NOMO-1 treated with dmso at 0.1 percent for 144 hours (cell line): Measurements from ENCODE around the gene NVL.
"Not testable (repeated sequence)": the region's sequence is repeated elsewhere in the genome, so short reads cannot be mapped to it uniquely, and the experiment has no call there.

Source experiments
- DNase-seq: peaks from one replicate; lab custom pipeline; 2025; ENCODE audit not compliant: unreplicated experiment; lab: John Stamatoyannopoulos, UW

NVL gene

DNA sequence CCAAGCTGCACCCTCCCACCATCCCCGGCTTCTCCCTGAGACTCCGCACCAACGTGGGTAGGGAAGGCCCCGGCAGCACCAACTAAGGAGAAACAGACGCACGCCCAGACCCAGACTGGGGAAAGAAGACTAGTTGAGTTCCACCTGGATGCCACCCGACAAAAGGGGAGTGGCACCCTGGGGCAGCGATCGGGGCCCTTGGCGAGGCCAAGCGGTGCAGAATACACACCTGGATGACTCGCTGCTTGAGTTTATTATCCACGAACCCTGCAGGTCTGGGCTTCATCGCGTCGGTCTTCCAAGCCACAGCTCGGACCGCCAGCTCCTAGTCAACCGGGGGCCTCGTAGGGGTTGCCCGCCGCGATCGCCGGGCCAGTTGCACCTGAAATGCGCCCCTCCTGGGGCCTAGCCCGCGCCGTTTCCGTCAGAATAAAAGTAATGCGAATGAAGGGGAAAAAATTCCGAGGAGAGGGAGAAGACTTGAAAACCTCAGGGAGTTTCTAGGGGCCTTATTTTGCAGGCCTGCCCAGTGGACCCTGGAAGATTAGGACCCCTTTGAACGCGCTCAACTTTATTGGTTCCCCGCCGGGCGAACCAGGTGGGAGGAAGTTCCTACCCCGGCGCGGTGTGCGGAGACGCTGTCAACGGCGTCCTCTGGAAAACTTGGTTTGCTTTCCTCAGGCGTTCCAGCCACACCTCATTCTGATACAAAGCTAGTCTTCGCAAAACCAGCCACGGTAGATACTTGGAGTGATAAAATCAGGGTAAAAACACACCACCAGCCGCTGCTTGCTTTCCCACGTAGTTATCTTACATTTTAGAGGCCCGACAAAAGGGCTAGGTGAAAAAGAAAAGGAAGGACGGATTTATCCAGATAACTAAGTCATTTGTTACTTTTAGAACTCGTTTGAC is at the start of gene NVL:
NVL (minus strand) TSS at position 331 of the 912 bp plus-strand sequence; CDS start at position 286, 45 bp downstream.
- DNase-seq = peak; percentile 87

DNA sequence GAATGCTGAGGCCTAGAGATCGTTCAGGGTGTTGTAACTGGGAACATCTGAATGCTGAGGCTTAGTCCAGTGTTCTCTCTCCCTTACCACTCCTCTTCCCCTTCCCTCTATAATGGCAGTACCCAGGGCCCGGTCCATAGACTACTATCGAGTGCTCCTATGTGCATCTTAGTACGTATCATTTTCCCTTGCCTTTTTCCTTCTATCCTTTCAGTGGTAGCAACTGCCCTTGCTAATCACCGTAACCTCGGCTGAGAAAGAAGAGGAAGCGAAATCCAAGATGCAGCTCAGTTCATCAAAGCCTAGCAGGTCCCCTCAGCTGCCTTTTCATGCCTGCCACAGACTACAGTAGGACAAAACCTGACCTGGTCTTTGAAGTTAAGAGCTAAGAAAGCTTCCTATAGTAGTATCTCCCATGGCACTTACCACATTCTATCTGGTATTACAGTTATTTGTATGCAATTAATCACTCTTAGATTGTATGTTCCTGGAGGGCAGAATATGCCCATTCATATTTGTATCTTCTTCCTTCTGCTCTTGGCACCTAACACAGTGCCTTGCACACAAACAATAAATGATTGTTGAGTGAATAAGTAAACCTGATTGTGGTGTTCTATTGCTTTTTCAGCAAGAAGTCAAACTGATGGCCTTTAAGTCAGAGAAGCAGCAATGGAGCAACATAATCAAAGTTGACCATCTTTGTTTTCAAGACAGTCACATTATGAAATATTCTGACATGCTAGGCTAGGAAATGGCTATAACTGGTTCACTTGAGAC is 49.1 kb upstream of the NVL start:
- DNase-seq = peak; percentile 47

DNA sequence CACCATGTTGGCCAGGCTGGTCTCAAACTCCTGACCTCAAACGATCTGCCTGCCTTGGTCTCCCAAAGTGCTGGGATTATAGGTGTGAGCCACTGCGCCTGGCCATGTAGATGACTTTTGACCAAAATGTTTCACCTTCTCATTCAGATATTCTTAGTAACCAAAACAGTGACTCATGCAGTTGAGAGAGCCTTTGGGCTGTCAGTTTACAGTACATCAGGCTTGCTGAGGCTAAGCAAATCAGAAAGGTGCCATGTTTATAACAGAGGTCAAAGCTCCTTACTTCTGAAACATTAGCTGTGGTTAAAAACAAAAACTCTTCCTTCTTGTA is 47.7 kb upstream of the NVL start:
- no peak for DNase-seq

DNA sequence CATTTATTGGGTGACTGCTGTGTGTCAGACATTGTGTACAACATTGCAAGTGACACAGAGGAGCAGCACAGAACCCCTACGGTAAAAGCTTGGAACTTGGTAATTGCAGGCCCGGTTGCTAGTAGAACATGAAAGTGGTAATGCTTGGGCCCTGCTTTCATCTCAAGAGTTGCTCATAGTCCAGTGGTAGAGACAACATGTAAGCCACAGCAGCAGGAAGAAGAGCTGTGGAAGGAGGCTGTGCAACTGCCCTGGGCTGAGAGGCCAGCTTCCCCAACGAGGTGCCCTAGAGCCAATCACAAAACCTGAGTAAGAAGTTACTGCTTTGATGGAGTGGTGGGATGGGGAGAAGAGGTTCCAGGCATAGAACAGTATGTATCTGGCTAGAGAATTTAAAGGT is 45.1 kb upstream of the NVL start:
- no peak for DNase-seq

DNA sequence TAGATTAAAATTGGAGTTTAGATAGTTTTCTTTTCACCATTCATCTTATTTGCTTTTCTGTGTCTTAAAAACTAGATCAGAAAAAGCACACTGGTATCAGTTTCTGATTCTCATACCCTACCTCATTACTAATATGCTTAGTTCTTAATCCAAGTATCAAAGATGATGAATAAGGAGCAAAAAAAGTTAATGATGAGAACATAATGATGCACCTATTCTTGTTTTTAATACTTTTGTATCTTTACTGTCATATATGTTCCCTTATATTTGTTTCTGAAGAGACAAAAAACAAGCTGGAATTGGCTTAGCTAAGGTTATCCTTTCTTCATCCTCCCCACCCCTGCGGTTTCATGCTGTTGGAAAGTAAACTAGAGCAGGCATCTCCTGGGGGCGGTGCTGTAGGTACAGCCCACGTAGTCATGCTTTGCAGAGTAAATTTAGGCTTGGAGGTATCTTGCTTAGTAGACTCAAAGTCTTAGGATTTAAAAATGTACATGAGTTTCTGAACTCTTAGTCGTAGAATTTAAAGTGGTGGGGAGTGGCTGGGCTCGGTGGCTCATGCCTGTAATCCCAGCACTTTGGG is 43.1 kb upstream of the NVL start:
- DNase-seq = no peak

DNA sequence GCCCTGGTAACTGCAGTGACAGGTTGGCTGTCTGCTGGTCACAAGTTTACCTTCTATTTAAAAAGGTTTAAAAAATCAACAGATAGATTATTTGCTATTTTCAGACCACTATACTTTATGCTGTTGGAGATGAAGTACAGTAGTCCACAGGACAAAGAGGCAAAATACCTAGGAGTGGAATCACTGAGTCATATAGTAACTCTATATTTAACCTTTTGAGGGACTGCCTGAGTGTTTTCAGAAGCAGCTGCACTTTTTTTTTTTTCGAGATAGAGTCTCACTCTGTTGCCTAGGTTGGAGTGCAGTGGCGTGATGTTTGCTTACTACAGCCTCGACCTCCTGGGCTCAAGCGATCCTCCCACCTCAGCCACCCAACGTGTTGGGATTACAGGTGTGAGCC is 38.4 kb upstream of the NVL start:
- DNase-seq = no peak

DNA sequence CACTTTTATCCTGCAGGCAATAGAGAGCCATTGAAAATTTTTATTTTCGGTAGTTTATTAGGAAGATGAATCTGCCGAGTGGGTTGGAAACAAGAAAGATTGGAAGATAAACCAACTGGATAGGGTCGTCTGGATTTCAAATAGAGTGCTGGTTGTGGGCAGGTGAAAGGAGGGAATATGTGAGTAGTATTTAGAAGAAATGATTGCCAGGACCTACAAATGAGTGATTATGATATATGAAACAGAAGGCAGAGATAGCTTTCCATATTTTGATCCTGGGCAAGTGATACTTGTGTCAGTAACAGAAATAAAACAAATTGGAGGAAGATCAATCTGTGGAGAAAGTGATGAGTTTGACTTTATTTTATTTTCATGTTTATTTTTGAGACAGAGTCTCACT is 29.2 kb upstream of the NVL start:
- DNase-seq = no peak

DNA sequence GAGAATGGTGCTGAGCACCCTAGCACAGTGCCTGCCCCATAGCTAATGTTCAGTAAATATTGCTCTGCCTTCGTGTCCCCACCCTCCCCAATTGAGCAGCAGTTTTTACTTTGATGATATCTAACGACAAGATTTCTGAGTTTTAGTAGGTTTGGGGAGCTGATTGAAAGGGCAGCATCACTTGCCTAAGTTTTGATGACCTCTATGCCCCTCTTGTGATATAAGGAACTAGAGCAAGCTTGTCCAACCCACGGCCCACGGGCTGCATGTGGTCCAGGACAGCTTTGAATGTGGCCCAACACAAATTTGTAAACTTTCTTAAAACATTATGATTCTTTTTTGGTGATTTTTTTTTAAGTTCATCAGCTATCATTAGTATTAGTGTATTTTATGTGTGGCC is 28.3 kb upstream of the NVL start:
- no peak for DNase-seq

DNA sequence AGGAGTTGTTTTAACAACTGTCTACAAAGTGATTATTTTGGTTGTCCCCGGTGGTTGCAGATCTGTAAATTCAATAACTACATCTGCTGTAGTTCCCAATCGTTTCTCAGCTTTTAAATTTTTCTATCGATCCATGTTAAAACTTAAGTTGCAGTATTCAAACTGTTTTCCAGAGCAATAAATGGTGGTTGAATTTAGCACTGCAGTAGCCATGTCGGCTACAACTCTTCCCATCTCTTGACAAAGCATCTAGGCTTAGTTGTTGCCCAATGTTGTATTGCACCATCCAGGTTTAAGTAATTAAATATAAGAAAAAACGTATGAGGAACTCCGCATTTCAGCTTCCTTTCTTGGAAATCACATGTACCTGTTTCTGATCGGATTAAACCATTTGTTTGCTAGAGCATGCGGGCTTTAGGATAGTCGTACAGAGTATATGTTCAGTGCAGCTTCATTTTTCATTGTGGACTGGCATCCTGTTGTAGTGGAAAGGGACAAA is 27.7 kb upstream of the NVL start:
- peak; percentile 82 for DNase-seq

DNA sequence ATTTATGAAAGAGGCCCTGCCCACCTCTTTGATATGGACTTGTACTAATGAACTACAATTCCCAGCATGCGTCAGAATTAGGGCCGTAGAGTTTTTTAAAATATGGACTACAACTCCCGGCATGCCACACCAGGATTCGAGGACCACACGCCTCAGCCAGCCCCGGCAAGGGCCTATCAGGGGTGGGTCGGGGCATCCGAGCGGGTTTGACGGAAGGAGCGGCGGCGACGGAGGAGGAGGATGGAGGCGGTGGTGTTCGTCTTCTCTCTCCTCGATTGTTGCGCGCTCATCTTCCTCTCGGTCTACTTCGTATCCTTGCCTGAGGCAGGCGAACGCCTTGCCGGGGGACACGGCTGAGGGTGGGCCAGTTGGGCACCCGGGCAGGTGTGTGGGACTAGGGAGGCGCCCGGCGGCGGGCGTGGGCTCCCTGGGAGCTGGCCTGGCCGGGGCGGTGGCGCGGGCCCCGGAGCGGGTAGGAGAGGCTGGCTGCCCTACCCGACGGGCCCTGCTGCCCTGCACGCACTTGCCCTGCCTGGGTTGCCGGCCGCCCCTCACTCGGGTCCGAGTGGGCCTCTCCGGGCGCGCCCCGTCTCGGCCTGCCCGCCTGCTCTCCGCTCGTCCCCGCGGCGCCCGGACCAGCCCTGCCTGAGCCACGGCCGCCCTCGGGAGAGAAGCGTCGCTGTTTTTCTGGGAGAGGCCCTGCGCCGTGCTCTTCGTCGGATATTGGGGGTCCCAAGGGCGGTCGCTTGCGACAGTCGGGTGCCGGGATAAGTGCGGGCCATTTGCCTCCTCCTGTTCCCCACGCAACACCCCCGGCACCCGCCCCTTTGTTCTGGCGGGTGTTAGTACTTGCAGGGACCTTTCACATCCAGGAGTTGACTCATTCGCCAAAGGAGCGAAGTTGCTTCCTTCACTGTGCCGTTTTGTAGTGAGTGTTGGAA is 27.0 kb upstream of the NVL start, which contains the start of gene CNIH4:
CNIH4 (plus strand) TSS at position 195 of the 941 bp plus-strand sequence; CDS start at position 241, 46 bp downstream.
- peak; percentile 91 for DNase-seq

DNA sequence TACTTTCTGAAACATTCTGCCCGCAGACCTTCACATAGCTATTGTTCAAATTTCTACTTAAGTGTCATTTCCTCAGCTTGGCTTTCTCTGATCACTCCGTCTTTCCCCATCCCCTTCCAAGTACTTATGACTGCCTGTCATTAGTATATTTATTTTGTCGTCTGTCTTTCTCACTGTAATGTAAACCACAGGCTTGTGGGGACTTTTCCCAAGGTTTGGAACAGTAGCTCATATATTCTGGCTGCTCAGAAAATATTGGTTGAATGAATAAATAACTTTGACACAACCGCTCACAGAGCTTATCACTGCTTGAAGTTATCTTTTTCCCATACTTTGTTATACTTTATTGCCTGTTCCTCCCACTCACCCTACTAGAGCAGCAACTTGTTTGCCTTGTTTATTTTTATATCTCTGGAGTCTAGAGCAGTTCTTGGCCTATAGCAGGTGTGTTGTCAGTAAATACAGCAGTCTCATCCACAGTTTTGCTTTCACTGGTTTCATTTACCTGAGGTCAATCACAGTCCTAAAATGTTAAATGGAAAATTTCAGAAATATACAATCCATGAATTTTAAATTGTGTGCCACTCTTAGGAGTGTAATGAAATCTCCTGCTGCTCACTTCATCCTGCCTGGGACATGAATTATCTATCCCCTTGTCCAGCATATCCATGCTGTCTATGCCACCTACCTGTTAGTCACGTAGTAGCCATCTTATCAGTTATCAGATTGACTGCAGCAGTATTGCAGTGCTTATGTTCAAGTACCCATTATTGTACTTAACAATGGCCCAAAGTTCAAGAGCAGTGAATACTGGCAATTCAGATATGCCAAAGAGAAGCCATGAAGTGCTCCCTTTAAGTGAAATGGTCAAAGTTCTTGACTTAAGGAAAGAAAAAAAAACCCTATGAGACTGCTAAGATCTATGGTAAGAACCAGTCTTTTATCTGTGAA is 24.3 kb upstream of the NVL start:
- DNase-seq = no peak

DNA sequence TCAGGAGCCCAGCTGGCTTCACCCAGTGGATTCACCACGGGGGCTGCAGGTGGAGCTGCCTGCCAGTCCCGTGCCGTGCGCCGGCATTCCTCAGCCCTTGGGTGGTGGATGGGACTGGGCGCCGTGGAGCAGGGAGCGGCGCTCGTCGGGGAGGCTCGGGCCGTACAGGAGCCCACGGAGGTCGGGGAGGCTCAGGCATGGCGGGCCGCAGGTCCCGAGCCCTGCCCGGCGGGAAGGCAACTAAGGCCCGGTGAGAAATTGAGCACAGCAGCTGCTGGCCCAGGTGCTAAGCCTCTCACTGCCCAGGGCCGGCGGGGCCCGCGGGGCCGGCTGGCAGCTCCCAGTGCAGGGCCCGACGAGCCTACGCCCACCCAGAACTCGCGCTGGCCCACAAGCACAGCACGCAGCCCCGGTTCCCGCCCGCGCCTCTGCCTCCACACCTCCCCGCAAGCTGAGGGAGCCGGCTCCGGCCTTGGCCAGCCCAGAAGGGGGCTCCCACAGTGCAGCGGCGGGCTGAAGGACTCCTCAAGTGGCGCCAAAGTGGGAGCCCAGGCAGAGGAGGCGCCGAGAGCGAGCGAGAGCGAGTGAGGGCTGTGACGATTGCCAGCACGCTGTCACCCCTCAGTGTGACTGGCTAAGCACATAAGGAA is 22.6 kb upstream of the NVL start:
- DNase-seq = not testable (repeated sequence)

DNA sequence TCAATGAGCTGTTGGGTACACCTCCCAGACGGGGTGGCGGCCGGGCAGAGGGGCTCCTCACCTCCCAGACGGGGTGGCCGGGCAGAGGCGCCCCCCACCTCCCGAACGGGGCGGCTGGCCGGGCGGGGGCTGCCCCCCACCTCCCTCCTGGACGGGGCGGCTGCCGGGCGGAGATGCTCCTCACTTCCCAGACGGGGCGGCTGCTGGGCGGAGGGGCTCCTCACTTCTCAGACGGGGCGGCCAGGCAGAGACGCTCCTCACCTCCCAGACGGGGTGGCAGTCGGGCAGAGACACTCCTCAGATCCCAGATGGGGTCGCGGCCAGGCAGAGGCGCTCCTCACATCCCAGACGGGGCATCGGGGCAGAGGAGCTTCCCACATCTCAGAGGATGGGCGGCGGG is 19.7 kb upstream of the NVL start:
- DNase-seq = not testable (repeated sequence)

DNA sequence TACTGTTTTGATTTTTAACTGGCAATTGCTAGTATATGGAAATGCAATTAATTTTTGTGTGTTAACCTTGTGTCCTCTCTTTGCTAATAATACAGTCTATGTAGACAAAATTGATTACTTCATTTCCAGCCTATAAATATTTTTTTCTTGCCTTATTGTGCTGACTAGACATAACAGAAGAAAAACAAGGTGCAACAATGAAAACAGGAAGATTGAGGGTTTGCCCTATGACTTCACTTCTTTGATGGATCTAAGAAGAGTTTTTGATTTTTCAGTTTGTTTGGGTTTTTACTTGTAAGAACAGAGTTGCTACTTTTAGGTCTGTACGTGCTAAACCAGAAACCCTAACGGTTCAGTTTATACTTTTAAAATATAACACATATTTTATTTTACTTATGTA is 18.2 kb upstream of the NVL start:
- DNase-seq = no peak

DNA sequence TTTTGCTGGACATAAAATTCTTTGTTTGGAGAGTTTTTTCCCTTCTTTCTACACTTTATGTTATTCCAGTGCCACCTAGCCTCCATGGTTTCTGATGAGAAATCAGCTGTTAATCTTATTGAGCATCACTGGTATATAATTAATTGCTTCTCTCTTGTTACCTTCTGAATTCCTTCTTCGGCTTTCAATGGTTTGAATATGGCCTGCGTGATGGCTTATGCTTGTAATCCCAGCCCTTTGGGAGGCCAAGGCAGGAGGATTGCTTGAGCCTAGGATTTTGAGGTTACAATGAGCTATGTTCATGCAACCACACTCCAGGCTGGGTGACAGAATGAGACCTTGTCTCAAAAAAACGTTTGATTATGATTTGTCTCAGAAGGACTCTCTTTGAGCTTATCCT is 13.7 kb upstream of the NVL start:
- no peak for DNase-seq

DNA sequence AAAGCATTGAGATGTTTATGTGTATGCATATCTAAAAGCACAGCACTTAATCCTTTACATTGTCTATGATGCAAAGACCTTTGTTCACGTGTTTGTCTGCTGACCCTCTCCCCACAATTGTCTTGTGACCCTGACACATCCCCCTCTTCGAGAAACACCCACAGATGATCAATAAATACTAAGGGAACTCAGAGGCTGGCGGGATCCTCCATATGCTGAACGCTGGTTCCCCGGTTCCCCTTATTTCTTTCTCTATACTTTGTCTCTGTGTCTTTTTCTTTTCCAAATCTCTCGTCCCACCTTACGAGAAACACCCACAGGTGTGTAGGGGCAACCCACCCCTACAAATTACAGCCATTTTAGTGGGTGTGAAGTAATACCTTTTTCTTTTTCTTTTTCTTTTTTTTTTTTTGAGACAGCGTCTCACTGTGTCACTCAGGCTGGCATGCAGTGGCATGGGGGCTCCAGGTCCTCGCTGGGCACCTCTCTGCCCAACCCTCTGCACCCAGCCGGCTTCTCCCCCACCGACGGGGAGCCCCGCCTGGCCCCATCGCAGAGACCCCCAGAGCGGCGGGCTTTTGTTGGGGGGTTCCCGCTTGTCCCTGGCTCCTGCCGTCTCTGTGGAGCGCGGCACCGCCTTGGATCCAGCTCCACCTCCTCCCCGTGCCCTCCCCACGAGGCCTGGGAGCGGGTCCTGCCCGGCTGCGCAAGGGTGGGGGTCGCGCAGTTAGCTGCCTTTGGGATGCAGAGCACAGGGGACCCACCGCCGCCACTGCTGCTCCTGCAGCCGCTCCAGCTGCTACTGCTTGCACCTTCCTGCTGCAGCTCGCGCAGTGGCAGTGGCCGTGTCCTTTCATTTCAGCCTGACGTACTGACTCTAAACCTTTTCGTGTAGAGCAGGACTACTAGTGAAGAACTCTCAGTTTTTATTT is 10.7 kb upstream of the NVL start:
- not testable (repeated sequence) for DNase-seq

DNA sequence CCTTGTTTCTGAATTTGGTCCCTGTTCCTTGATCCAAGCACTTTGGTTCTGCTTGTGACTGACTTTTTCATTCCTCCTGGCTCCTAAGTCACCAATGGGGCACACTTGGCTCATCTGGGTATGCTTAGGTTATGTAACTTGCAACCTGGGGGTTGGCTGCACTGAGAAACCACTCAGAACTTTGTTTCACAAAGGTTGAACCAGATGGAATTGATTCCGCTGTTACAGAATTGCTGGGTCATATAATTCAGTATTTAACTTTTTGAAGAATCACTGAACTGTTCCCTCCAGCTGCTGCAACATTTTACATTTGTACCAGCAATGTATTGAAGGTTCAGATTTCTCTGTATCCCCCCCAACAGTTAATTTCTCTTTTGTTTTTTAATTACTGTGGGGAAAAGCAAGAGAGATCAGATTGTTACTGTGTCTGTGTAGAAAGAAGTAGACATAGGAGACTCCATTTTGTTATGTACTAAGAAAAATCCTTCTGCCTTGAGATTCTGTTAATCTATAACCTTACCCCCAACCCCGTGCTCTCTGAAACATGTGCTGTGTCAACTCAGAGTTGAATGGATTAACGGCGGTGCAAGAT is 9.6 kb upstream of the NVL start:
- no peak for DNase-seq
